Gastroesophageal sphincter (tissue), 4 donors: Measurements from ENCODE around the gene ADAMTS19. TPM values are rescaled to one million over a fixed set of nuclear protein-coding genes. Genes with fewer than 3 reads are reported as not detected.

Source experiments
- ATAC-seq: fragments of 150-250 bp; one replicate; pipeline ENCODE4 v1.9.1; 2016; ENCODE audit warnings: mild to moderate bottlenecking, moderate library complexity
- H3K27ac ChIP-seq, 4 donors: fragments of 200-600 bp; sonication (generic) in 3 of 4; 1 replicate in 3 of 4; 2 replicates in 1 of 4; pipeline ENCODE4 v1.5.1; 2016 to 2019
- H3K27me3 ChIP-seq: fragments of 200-600 bp; sonication (generic); one replicate; pipeline ENCODE4 v1.5.1; 2019
- H3K36me3 ChIP-seq, 2 donors: fragments of 200-600 bp; sonication (generic); one replicate each; pipeline ENCODE4 v1.5.1; 2019; ENCODE audit warnings: control low read depth in 1 of 2
- H3K4me1 ChIP-seq, 3 donors: fragments of 200-600 bp; sonication (generic); 1 replicate in 2 of 3; 2 replicates in 1 of 3; pipeline ENCODE4 v1.5.1; 2016 to 2019; ENCODE audit warnings: control low read depth in 2 of 3
- H3K4me3 ChIP-seq, 2 donors: fragments of 200-600 bp; sonication (generic); one replicate each; pipeline ENCODE4 v1.5.1; 2019; ENCODE audit warnings: mild to moderate bottlenecking in 1 of 2, moderate library complexity in 1 of 2
- H3K9me3 ChIP-seq, 3 donors: fragments of 200-600 bp; sonication (generic); one replicate each; pipeline ENCODE4 v1.5.1; 2017 to 2019; ENCODE audit warnings: control low read depth in 2 of 3
- EP300 ChIP-seq: sonication (generic); formaldehyde crosslinking; IDR thresholded peaks from one replicate; pipeline ENCODE4 v1.6.1; 2017; ENCODE audit warnings: antibody characterized with exemption, mild to moderate bottlenecking
- POLR2A ChIP-seq, 2 donors: fragments of 450-650 bp; IDR thresholded peaks; one replicate each; pipeline ENCODE4 v1.6.1; 2017; ENCODE audit warnings: antibody characterized with exemption in 2 of 2, mild to moderate bottlenecking in 2 of 2, moderate library complexity in 1 of 2
- POLR2AphosphoS5 ChIP-seq: sonication (generic); formaldehyde crosslinking; IDR thresholded peaks from one replicate; pipeline ENCODE4 v1.6.1; 2017; ENCODE audit warnings: antibody characterized with exemption
- WGBS, 2 donors: methylation state at CpG; one replicate each; pipeline ENCODE4 v1.1.5; 2018; ENCODE audit warnings: low coverage in 1 of 2; 5-methylcytosine and 5-hydroxymethylcytosine counted together
- total RNA-seq, 4 donors: library from RNA; depleted of rRNA; stranded (reverse); fragments of >200 nt; gene quantifications; one replicate each; pipeline ENCODE4 v1.1.0, GENCODE V29; 2016
- TF ChIP-seq, protein P1 (sequence below), 4 experiments: fragments of 200-600 bp in 2 of 4; fragments of 450-650 bp in 2 of 4; sonication (generic) in 1 of 4; IDR thresholded peaks; one replicate each; pipeline ENCODE4 v1.5.1; 2017 to 2019; ENCODE audit warnings: antibody characterized with exemption in 4 of 4, mild to moderate bottlenecking in 2 of 4, moderate library complexity in 2 of 4

Gene ADAMTS19
- total RNA-seq, 4 donors from 2014 or later: 0.94 to 11.3 (median 4.4) TPM

DNA sequence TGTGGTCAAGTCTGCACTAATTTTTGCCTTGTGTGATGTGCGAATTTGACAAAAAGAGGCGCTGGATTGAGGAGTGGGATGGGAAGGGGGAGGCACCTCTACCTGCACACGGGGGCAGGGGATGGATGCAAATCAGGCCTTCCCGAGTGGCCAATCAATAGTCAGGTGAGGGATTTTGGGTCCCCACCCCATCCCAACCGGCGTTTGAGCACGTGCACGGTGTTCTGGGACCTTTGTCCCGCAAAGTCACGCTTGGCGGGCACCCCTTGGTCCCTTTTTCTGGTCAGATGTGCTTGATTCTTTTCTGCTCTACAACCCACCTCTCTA is 685 bp upstream of the ADAMTS19 start:
- WGBS, 2 donors: 23 to 31% methylated on average over 10 to 11 of the region's 11 CpGs
- no peak for TF ChIP-seq EP300
- TF ChIP-seq, protein P1, sequence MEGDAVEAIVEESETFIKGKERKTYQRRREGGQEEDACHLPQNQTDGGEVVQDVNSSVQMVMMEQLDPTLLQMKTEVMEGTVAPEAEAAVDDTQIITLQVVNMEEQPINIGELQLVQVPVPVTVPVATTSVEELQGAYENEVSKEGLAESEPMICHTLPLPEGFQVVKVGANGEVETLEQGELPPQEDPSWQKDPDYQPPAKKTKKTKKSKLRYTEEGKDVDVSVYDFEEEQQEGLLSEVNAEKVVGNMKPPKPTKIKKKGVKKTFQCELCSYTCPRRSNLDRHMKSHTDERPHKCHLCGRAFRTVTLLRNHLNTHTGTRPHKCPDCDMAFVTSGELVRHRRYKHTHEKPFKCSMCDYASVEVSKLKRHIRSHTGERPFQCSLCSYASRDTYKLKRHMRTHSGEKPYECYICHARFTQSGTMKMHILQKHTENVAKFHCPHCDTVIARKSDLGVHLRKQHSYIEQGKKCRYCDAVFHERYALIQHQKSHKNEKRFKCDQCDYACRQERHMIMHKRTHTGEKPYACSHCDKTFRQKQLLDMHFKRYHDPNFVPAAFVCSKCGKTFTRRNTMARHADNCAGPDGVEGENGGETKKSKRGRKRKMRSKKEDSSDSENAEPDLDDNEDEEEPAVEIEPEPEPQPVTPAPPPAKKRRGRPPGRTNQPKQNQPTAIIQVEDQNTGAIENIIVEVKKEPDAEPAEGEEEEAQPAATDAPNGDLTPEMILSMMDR (IDR thresholded peaks at IDR 0.05): no peak
- no peak for TF ChIP-seq POLR2A (IDR thresholded peaks at IDR 0.05)
- TF ChIP-seq POLR2AphosphoS5: no peak
- H3K4me3 ChIP-seq: peak overlapping the region; percentile 41 to 80

DNA sequence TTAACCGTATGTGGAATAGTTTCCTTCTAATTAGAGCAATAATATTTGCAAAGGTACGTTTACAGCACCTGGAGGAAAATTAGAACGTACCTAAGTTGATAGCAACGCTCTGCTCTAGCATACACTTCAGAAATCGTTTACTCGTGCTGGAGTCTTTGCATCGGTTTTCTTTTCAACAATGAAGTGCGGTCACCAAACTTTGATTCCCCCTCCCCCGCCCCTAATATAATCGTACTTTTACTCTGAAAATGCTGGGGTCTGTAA is 506 bp downstream of the ADAMTS19 start:
- ATAC-seq: no peak
- Histone ChIP-seq H3K36me3 (no peaks in the 10 kb centered on the region), H3K4me3 (peak overlapping the region; percentile 41 to 80), H3K27me3 (peaks cover 19% of the 10 kb centered on the region), H3K4me1 (peaks cover 0 to 30% (median 0%) of the 10 kb centered on the region in 3 donors), H3K9me3 (no peaks in the 10 kb centered on the region), H3K27ac (peak overlapping the region in 3 of 4 donors; percentile 79 to 80 (median 80))
- no peak for TF ChIP-seq POLR2AphosphoS5
- no peak for TF ChIP-seq EP300
- TF ChIP-seq POLR2A (IDR thresholded peaks at IDR 0.05): no peak
- TF ChIP-seq, protein P1 (IDR thresholded peaks at IDR 0.05): no peak
- WGBS, 2 donors: 0 to 2% methylated on average over 7 to 10 of the region's 10 CpGs

More for the DNA sequence above, 685 bp upstream of the ADAMTS19 start:
- H3K27ac ChIP-seq: peak overlapping the region in 3 of 4 donors; percentile 79 to 80 (median 80)
- peaks cover 19% of the 10 kb centered on the region for H3K27me3 ChIP-seq
- peaks cover 0 to 30% (median 0%) of the 10 kb centered on the region in 3 donors for H3K4me1 ChIP-seq
- H3K9me3 ChIP-seq: no peaks in the 10 kb centered on the region
- H3K36me3 ChIP-seq: no peaks in the 10 kb centered on the region
- no peak for ATAC-seq

DNA sequence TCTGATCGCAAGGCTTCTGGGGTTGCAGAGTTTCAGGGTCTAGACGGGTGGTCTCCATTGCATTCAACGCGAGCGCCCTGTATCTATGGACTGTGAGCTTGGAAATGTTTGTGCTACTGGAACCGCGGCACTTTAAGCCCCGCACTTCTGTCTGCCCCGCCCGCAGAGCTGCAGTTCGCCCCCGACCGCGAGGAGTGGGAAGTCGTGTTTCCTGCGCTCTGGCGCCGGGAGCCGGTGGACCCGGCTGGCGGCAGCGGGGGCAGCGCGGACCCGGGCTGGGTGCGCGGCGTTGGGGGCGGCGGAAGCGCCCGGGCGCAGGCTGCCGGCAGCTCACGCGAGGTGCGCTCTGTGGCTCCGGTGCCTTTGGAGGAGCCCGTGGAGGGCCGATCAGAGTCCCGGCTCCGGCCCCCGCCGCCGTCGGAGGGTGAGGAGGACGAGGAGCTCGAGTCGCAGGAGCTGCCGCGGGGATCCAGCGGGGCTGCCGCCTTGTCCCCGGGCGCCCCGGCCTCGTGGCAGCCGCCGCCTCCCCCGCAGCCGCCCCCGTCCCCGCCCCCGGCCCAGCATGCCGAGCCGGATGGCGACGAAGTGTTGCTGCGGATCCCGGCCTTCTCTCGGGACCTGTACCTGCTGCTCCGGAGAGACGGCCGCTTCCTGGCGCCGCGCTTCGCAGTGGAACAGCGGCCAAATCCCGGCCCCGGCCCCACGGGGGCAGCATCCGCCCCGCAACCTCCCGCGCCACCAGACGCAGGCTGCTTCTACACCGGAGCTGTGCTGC is 1.0 kb downstream of the ADAMTS19 start:
- Histone ChIP-seq H3K27me3 (peaks cover 19% of the 10 kb centered on the region), H3K4me3 (peak overlapping the region; percentile 41 to 80), H3K4me1 (peaks cover 0 to 30% (median 0%) of the 10 kb centered on the region in 3 donors), H3K27ac (peak overlapping the region in 3 of 4 donors; percentile 79 to 80 (median 80)), H3K36me3 (no peaks in the 10 kb centered on the region), H3K9me3 (no peaks in the 10 kb centered on the region)
- peak; percentile 55 for ATAC-seq
- 2% methylated on average over 10 of the region's 88 CpGs; no CpG with 5 or more reads in 1 of the 2 donors for WGBS, 2 donors
- TF ChIP-seq, protein P1 (IDR thresholded peaks at IDR 0.05): peak in 2 of 4 experiments; percentile 16 to 41
- no peak for TF ChIP-seq POLR2A (IDR thresholded peaks at IDR 0.05)

DNA sequence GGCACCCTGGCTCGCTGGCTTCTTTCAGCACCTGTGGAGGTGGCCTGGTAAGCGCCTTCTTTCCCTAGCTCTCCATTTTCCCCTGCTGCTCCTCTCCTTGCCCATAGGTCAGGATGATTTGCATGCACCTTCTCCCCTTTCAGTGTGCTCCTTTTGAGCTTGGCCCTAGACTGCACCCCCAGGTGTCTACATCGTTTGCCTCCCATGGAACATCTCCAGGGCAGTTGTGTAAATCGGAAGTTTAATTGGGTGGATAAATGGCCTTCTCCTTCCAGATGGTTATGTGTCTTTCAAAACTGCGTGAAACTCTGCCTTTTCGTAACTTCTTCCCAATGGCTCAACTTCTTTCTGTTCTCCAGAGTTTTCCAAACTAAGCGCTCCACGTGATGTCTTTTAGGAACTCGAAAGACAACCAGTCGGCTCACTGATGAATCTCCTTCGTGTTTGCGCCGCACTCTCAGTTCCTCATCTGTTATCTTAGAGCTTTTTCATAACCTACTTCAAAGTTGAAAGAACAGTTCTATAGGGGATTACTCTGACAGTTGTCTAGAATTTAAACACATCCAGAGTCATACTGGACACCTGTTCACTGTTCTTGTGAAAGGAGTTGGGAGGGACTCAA is 1.7 kb downstream of the ADAMTS19 start:
- Histone ChIP-seq H3K4me1 (peaks cover 0 to 30% (median 0%) of the 10 kb centered on the region in 3 donors), H3K27me3 (peaks cover 19% of the 10 kb centered on the region), H3K9me3 (no peaks in the 10 kb centered on the region), H3K27ac (peak overlapping the region in 3 of 4 donors; percentile 79 to 80 (median 80)), H3K4me3 (peak overlapping the region; percentile 41 to 80), H3K36me3 (no peaks in the 10 kb centered on the region)
- TF ChIP-seq, protein P1 (IDR thresholded peaks at IDR 0.05): no peak
- TF ChIP-seq EP300 (no peak), POLR2AphosphoS5 (no peak), POLR2A (IDR thresholded peaks at IDR 0.05) (no peak)
- ATAC-seq: no peak
- 22 to 54% methylated on average over 3 to 11 of the region's 13 CpGs for WGBS, 2 donors
